Transverse colon (tissue), 3 donors: Measurements from ENCODE around the gene APPBP2.

ENCODE experiments used
- EP300 ChIP-seq: sonication (generic); formaldehyde crosslinking; IDR thresholded peaks from one replicate; pipeline ENCODE4 v1.6.1; 2017; ENCODE audit warnings: antibody characterized with exemption, low read depth
- POLR2A ChIP-seq: fragments of 450-650 bp; IDR thresholded peaks from one replicate; pipeline ENCODE4 v1.6.1; 2016; ENCODE audit warnings: antibody characterized with exemption, mild to moderate bottlenecking, moderate library complexity
- TF ChIP-seq, protein P1 (sequence below), 5 experiments: fragments of 200-600 bp in 3 of 5; fragments of 450-650 bp in 2 of 5; sonication (generic) in 3 of 5; IDR thresholded peaks; 1 replicate in 2 of 5; 2 replicates in 3 of 5; pipeline ENCODE4 v1.5.1; 2016 to 2017; ENCODE audit warnings: antibody characterized with exemption in 5 of 5, inconsistent platforms in 3 of 5, mild to moderate bottlenecking in 2 of 5, moderate library complexity in 1 of 5

GRCh38 chr17:60472449-60472848 is 53.6 kb downstream of the APPBP2 start:
- TF ChIP-seq, protein P1, sequence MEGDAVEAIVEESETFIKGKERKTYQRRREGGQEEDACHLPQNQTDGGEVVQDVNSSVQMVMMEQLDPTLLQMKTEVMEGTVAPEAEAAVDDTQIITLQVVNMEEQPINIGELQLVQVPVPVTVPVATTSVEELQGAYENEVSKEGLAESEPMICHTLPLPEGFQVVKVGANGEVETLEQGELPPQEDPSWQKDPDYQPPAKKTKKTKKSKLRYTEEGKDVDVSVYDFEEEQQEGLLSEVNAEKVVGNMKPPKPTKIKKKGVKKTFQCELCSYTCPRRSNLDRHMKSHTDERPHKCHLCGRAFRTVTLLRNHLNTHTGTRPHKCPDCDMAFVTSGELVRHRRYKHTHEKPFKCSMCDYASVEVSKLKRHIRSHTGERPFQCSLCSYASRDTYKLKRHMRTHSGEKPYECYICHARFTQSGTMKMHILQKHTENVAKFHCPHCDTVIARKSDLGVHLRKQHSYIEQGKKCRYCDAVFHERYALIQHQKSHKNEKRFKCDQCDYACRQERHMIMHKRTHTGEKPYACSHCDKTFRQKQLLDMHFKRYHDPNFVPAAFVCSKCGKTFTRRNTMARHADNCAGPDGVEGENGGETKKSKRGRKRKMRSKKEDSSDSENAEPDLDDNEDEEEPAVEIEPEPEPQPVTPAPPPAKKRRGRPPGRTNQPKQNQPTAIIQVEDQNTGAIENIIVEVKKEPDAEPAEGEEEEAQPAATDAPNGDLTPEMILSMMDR (IDR thresholded peaks at IDR 0.05): no peak
- TF ChIP-seq EP300: no peak
- no peak for TF ChIP-seq POLR2A
